Endothelial cell of umbilical vein (primary cell): Measurements from ENCODE around the gene ACAP1. TPM values are rescaled to one million over a fixed set of nuclear protein-coding genes. Genes with fewer than 3 reads are reported as not detected.

Experiments
- Bru-seq: library from RNA; stranded (reverse); fragments of 400-500 nt; gene quantifications from one replicate; lab custom pipeline; 2021; lab: Mats Ljungman, UMichigan
- BruChase-seq, 2 experiments: library from RNA; stranded (reverse); fragments of 400-500 nt; gene quantifications; one replicate each; lab custom pipeline; 2021; lab: Mats Ljungman, UMichigan
- BruUV-seq: library from RNA; stranded (reverse); fragments of 400-500 nt; replicated peaks from 2 replicates; lab custom pipeline; 2021; lab: Mats Ljungman, UMichigan
- CTCF ChIA-PET: fragments of 300-600, 350-600 bp; sonication (Branson Sonifier 250); formaldehyde crosslinking; loops from one replicate; lab custom pipeline; 2021; ENCODE audit warnings: antibody characterized with exemption, inconsistent platforms; lab: Charles Lee
- POLR2A ChIA-PET: fragments of 300-600, 350-600 bp; sonication (Branson Sonifier 250); formaldehyde crosslinking; loops from one replicate; lab custom pipeline; 2021; ENCODE audit warnings: antibody characterized with exemption, inconsistent platforms; lab: Charles Lee
- DNase-seq: peaks from one replicate; pipeline ENCODE4 v3.0.0-alpha.2; 2011; ENCODE audit warnings: low read depth, low spot score
- FAIRE-seq: peaks from 2 replicates; lab custom pipeline; 2011; peaks lifted over from hg19 to GRCh38; lab: Jason Lieb, UNC
- H2AFZ ChIP-seq: 2 replicates; pipeline ENCODE4 v1.6.0; 2012; ENCODE audit warnings: low read depth, low read length, control low read depth, inconsistent platforms
- H3K27ac ChIP-seq: 2 replicates; pipeline ENCODE4 v1.5.1; 2011; ENCODE audit warnings: low read depth, mild to moderate bottlenecking, control low read depth, low read length, moderate library complexity; ENCODE audit not compliant: insufficient read depth
- H3K27me3 ChIP-seq, 2 experiments: 2 replicates each; pipeline versions ENCODE4 v1.6.0 to v1.6.1; 2011; ENCODE audit warnings: low read length in 2 of 2, mixed read lengths in 1 of 2; ENCODE audit not compliant: control insufficient read depth in 2 of 2, insufficient read depth in 2 of 2
- H3K36me3 ChIP-seq, 2 experiments: 2 replicates in 1 of 2; 3 replicates in 1 of 2; pipeline ENCODE4 v1.5.1; 2011; ENCODE audit warnings: low read length in 2 of 2, mild to moderate bottlenecking in 1 of 2, moderate library complexity in 1 of 2; ENCODE audit not compliant: control insufficient read depth in 2 of 2, insufficient read depth in 2 of 2; ENCODE audit errors: extremely low read depth in 1 of 2
- H3K4me1 ChIP-seq: 3 replicates; pipeline ENCODE4 v1.5.1; 2011; ENCODE audit warnings: mild to moderate bottlenecking, low read length; ENCODE audit not compliant: control insufficient read depth, insufficient read depth; ENCODE audit errors: extremely low read depth
- H3K4me2 ChIP-seq: 2 replicates; pipeline ENCODE4 v1.6.1; 2011; ENCODE audit warnings: low read length, control low read depth, mixed read lengths; ENCODE audit not compliant: insufficient read depth
- H3K4me3 ChIP-seq, 3 experiments: fragments of 200-600 bp in 1 of 3; sonication (generic), shearing (Covaris generic) in 1 of 3; replicated peaks in 1 of 3; 2 replicates each; pipeline ENCODE4 v1.5.1; 2011 to 2016; ENCODE audit warnings: control low read depth in 3 of 3, low read length in 3 of 3, mild to moderate bottlenecking in 2 of 3, inconsistent platforms in 1 of 3, low read depth in 1 of 3, moderate library complexity in 1 of 3; ENCODE audit not compliant: insufficient read depth in 1 of 3
- H3K79me2 ChIP-seq: 2 replicates; pipeline ENCODE4 v1.6.0; 2012; ENCODE audit warnings: low read length, inconsistent platforms; ENCODE audit not compliant: control insufficient read depth, insufficient read depth
- H3K9ac ChIP-seq: replicated peaks from 2 replicates; pipeline ENCODE3; 2011; ENCODE audit warnings: low read length, control low read depth; ENCODE audit not compliant: insufficient read depth; ENCODE audit errors: extremely low read depth
- H3K9me1 ChIP-seq: replicated peaks from 3 replicates; pipeline ENCODE4 v1.6.0; 2011; ENCODE audit warnings: mild to moderate bottlenecking, low read length; ENCODE audit not compliant: control insufficient read depth, insufficient read depth; ENCODE audit errors: extremely low read depth
- H3K9me3 ChIP-seq: replicated peaks from 2 replicates; pipeline ENCODE4 v1.5.1; 2012; ENCODE audit warnings: low read length, inconsistent platforms; ENCODE audit not compliant: control insufficient read depth, insufficient read depth
- H4K20me1 ChIP-seq: replicated peaks from 2 replicates; pipeline ENCODE3; 2011; ENCODE audit warnings: mild to moderate bottlenecking, low read length; ENCODE audit not compliant: control insufficient read depth, insufficient read depth; ENCODE audit errors: extremely low read depth
- EZH2 ChIP-seq: IDR thresholded peaks from 2 replicates; pipeline ENCODE4 v1.6.1; 2012; ENCODE audit warnings: borderline replicate concordance, low read depth, mild to moderate bottlenecking, moderate library complexity, low read length, inconsistent platforms; ENCODE audit not compliant: severe bottlenecking
- FOS ChIP-seq: IDR thresholded peaks from 2 replicates; pipeline ENCODE4 v1.6.1; 2011; ENCODE audit warnings: mild to moderate bottlenecking, low read length, moderate library complexity, borderline replicate concordance; ENCODE audit not compliant: insufficient read depth
- GATA2 ChIP-seq: IDR thresholded peaks from 2 replicates; pipeline ENCODE4 v1.7.0; 2011; ENCODE audit warnings: low read depth, mild to moderate bottlenecking, moderate library complexity, mixed read lengths, low read length; ENCODE audit not compliant: insufficient read length, insufficient read depth
- JUN ChIP-seq: IDR thresholded peaks from 2 replicates; pipeline ENCODE4 v1.6.1; 2011; ENCODE audit warnings: borderline replicate concordance, low read depth; ENCODE audit not compliant: insufficient read length, insufficient read depth
- MYC ChIP-seq: IDR thresholded peaks from one replicate; pipeline ENCODE4 v1.6.1; 2011; ENCODE audit warnings: mild to moderate bottlenecking, low read depth, low read length
- POLR2A ChIP-seq: IDR thresholded peaks from 2 replicates; pipeline ENCODE4 v1.6.1; 2012; ENCODE audit warnings: low read depth, mild to moderate bottlenecking, control low read depth, low read length
- POLR2AphosphoS5 ChIP-seq: IDR thresholded peaks from 2 replicates; pipeline ENCODE4 v1.6.1; 2012; ENCODE audit warnings: low read depth, mild to moderate bottlenecking, control low read depth, low read length, moderate library complexity; ENCODE audit not compliant: insufficient read depth
- dilution Hi-C: fragments of 300-500 bp; cut with MboI; formaldehyde crosslinking; loops from one replicate; pipeline ENCODE4 v1.15.0; 2019; ENCODE audit warnings: low sequenced_read_pairs; ENCODE audit not compliant: extremely low pct_ligation_motif_present
- intact Hi-C: fragments of 100-400 bp; cut with micrococcal nuclease; formaldehyde crosslinking; loops from one replicate; pipeline ENCODE4 v1.10.0; 2022
- long read RNA-seq: library from polyadenylated mRNA; stranded (forward); transcript quantifications from one replicate; pipeline ENCODE4 v2.0.0, GENCODE V29; 2021
- polyA minus RNA-seq, 3 experiments: library from RNA; depleted of rRNA, polyadenylated mRNA; stranded (reverse); fragments of >200 nt; gene quantifications; 1 replicate in 1 of 3; 2 replicates in 2 of 3; pipeline ENCODE4 v1.2.3, GENCODE V29; 2011
- polyA plus RNA-seq, 4 experiments: library from polyadenylated mRNA; depleted of rRNA in 3 of 4; stranded (reverse) in 3 of 4; unstranded in 1 of 4; fragments of >200 nt; gene quantifications; 2 replicates each; pipeline versions ENCODE4 v1.2.1 to v1.2.3, GENCODE V29; 2011 to 2012; ENCODE audit warnings: missing spikeins in 1 of 4
- total RNA-seq: library from RNA; stranded (reverse); gene quantifications from 2 replicates; pipeline ENCODE4 v1.2.3, GENCODE V29; 2021
- TF ChIP-seq, protein P1 (sequence below), 2 donors: IDR thresholded peaks; 1 replicate in 1 of 2; 2 replicates in 1 of 2; pipeline ENCODE4 v1.5.1; 2011; ENCODE audit warnings: low read length in 2 of 2, mild to moderate bottlenecking in 2 of 2, moderate library complexity in 2 of 2, control low read depth in 1 of 2, inconsistent platforms in 1 of 2, low read depth in 1 of 2; ENCODE audit not compliant: insufficient read depth in 1 of 2; ENCODE audit errors: extremely low read depth in 1 of 2
- TF ChIP-seq, protein P2 (sequence below): IDR thresholded peaks from 2 replicates; pipeline ENCODE4 v1.6.1; 2011; ENCODE audit not compliant: insufficient read depth, insufficient read length

The ACAP1 gene, protein sequence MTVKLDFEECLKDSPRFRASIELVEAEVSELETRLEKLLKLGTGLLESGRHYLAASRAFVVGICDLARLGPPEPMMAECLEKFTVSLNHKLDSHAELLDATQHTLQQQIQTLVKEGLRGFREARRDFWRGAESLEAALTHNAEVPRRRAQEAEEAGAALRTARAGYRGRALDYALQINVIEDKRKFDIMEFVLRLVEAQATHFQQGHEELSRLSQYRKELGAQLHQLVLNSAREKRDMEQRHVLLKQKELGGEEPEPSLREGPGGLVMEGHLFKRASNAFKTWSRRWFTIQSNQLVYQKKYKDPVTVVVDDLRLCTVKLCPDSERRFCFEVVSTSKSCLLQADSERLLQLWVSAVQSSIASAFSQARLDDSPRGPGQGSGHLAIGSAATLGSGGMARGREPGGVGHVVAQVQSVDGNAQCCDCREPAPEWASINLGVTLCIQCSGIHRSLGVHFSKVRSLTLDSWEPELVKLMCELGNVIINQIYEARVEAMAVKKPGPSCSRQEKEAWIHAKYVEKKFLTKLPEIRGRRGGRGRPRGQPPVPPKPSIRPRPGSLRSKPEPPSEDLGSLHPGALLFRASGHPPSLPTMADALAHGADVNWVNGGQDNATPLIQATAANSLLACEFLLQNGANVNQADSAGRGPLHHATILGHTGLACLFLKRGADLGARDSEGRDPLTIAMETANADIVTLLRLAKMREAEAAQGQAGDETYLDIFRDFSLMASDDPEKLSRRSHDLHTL
- total RNA-seq (not detected in 2 replicates), polyA plus RNA-seq (0.46 TPM in 1 of 2 replicates, not detected in the other), polyA minus RNA-seq (0.27 TPM in 1 of 2 replicates, not detected in the other), Bru-seq, nascent RNA (not detected), BruChase-seq, experiment 1, labeled RNA remaining after a 6-hour chase (not detected), BruChase-seq, experiment 2, labeled RNA remaining after a 2-hour chase (not detected)
- 0.37 TPM in 1 of 2 replicates, not detected in the other for polyA plus RNA-seq (2011; cell fraction: cytosol; rRNA removed)
- not detected in 2 replicates for polyA plus RNA-seq (2011; cell fraction: nucleus; rRNA removed)
- polyA plus RNA-seq (2012): 1.4 and 1.9 TPM in 2 replicates
- not detected for polyA minus RNA-seq (2011; cell fraction: cytosol; rRNA and poly(A)+ RNA removed)
- not detected in 2 replicates for polyA minus RNA-seq (2011; cell fraction: nucleus; rRNA and poly(A)+ RNA removed)
- long read RNA-seq, partial matches to known transcripts: 1 of 1 reads
- long read RNA-seq, other reads (novel, unspliced or antisense): 0 of 1 reads

DNA sequence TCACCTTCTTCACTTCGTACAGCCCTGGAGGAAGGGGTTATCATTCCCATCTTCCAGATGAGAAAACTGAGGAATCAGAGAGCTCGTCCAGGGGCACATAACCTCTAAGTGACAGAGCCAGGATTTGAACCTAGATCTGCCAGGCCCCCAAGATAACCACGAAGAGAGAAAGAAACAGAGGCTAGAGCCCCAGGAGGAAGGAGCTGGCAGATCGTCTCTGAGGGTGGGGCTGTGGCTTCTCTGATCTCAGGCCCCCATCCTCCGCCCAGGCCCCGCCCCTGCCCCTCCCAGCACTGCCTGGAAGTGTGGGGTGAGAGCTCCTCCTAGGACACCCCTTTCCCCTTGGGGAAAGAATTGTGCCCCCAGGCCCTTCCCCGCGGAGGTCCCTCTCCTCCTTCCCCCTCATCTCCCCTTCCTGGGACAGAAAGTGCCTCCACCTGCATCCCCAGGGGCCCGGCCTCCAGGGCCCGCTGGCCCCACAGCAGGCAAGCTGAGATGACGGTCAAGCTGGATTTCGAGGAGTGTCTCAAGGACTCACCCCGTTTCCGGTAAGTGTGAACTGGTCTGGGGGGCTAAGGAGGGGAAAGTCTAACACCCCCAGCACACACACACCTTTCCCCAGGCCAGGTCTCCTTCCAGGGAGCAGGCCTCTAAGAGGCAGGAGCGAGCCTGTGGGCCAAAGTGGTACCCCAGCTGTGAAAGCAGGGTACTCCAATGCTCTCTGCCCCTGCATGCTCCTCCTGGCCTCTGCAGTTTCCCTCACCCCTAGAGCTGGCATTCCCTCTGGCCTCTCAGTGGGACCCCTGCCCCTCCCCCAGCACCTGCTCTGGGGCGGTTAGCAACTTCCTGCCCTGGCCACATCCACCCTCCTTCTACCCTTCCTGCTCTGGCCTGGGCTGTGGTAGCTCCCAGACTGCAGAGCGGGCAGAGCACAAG, at the start of gene ACAP1:
Gene ACAP1 (plus strand): TSS at position 290 of the 936 bp plus-strand sequence. CDS start 206 bp downstream, at position 496.
- no peak within 1 kb of the TSS for H3K9ac ChIP-seq
- intact Hi-C loops: no loop called here
- TF ChIP-seq POLR2A (no peak), EZH2 (no peak), JUN (no peak), GATA2 (no peak), FOS (no peak), POLR2AphosphoS5 (no peak), MYC (no peak)
- TF ChIP-seq, protein P1, sequence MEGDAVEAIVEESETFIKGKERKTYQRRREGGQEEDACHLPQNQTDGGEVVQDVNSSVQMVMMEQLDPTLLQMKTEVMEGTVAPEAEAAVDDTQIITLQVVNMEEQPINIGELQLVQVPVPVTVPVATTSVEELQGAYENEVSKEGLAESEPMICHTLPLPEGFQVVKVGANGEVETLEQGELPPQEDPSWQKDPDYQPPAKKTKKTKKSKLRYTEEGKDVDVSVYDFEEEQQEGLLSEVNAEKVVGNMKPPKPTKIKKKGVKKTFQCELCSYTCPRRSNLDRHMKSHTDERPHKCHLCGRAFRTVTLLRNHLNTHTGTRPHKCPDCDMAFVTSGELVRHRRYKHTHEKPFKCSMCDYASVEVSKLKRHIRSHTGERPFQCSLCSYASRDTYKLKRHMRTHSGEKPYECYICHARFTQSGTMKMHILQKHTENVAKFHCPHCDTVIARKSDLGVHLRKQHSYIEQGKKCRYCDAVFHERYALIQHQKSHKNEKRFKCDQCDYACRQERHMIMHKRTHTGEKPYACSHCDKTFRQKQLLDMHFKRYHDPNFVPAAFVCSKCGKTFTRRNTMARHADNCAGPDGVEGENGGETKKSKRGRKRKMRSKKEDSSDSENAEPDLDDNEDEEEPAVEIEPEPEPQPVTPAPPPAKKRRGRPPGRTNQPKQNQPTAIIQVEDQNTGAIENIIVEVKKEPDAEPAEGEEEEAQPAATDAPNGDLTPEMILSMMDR (IDR thresholded peaks at IDR 0.05; ENCODE audit: extremely low read depth in 1 of 2, insufficient read depth in 1 of 2, low read depth in 1 of 2, low read length in 2 of 2): no peak
- TF ChIP-seq, protein P2, sequence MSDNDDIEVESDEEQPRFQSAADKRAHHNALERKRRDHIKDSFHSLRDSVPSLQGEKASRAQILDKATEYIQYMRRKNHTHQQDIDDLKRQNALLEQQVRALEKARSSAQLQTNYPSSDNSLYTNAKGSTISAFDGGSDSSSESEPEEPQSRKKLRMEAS: no peak

More for the DNA sequence above, at the start of gene ACAP1:
- Histone ChIP-seq H2AFZ (no peak within 1 kb of the TSS), H3K27me3 (peaks cover 0 to 2% of the 10 kb centered on the region in 2 experiments), H3K4me1 (no peaks in the 10 kb centered on the region), H3K79me2 (no peaks in the 10 kb centered on the region), H4K20me1 (no peaks in the 10 kb centered on the region), H3K4me2 (no peak within 1 kb of the TSS), H3K4me3 (no peak within 1 kb of the TSS), H3K9me1 (no peaks in the 10 kb centered on the region), H3K36me3 (no peaks in the 10 kb centered on the region), H3K9me3 (no peaks in the 10 kb centered on the region), H3K27ac (no peak within 1 kb of the TSS)
- ChIA-PET CTCF (interaction anchor here (0.7 to 2.0 kb wide), 9 partner anchors 9 to 291 kb away, joined by 3 to 8 read pairs (median 4); partner anchors contain the start of gene PHF23), POLR2A (interaction anchor here (0.7 kb wide), 1 partner anchor 38 kb away, joined by 3 read pairs; no protein-coding TSS in a partner anchor)
- no peak for DNase-seq
- no peak for FAIRE-seq
- no TSS peak for BruUV-seq
- dilution Hi-C loops: no loop called here
